GM12878 (cell line): ENCODE results near the gene SGCD. TPM values are rescaled to one million over a fixed set of nuclear protein-coding genes. Genes with fewer than 3 reads are reported as not detected.

ENCODE experiments used
- ATAC-seq: fragments of 200-7000 bp; cut with Tn5 transposase; 3 replicates; pipeline ENCODE4 v1.9.1; 2020; ENCODE audit warnings: mild to moderate bottlenecking, moderate library complexity
- BruUV-seq: library from RNA; stranded (reverse); fragments of 400-500 nt; replicated peaks from 2 replicates; lab custom pipeline; 2021; lab: Mats Ljungman, UMichigan
- CTCF ChIA-PET: fragments of 300-600 bp; sonication (Branson Sonifier 250); formaldehyde crosslinking; extraction: SDS; loops from one replicate; lab custom pipeline; 2021; ENCODE audit warnings: inconsistent platforms; lab: Yijun Ruan, JAX
- POLR2A ChIA-PET: fragments of 350-600 bp; formaldehyde crosslinking; extraction: SDS; loops from one replicate; lab custom pipeline; 2021; ENCODE audit warnings: inconsistent platforms; lab: Charles Lee
- RAD21 ChIA-PET: fragments of 300-600 bp; sonication (Branson Sonifier 250); formaldehyde crosslinking; loops from one replicate; lab custom pipeline; 2023; ENCODE audit warnings: antibody characterized with exemption; ENCODE audit not compliant: unreplicated experiment; lab: Charles Lee
- SMC1A ChIA-PET: fragments of 300-600 bp; sonication (Branson Sonifier 250); formaldehyde crosslinking; loops from one replicate; lab custom pipeline; 2023; ENCODE audit not compliant: unreplicated experiment, uncharacterized antibody; lab: Charles Lee
- DNase-seq: peaks from one replicate; pipeline ENCODE4 v3.0.0-alpha.2; 2011; ENCODE audit warnings: low read depth, low spot score
- FAIRE-seq: peaks from 3 replicates; lab custom pipeline; 2011; peaks lifted over from hg19 to GRCh38; lab: Jason Lieb, UNC
- H2AFZ ChIP-seq: 2 replicates; pipeline ENCODE4 v1.6.0; 2011; ENCODE audit warnings: low read depth, low read length, control low read depth; ENCODE audit not compliant: control insufficient read depth
- H3K27ac ChIP-seq: 2 replicates; pipeline ENCODE4 v1.5.1; 2011; ENCODE audit warnings: control low read depth; ENCODE audit not compliant: control insufficient read depth, insufficient read depth
- H3K27me3 ChIP-seq, 2 experiments: replicated peaks in 1 of 2; 2 replicates each; pipeline versions ENCODE4 v1.6.0 to v1.6.1; 2011; ENCODE audit warnings: low read length in 1 of 2; ENCODE audit not compliant: control insufficient read depth in 2 of 2, insufficient read depth in 2 of 2
- H3K36me3 ChIP-seq, 2 experiments: 2 replicates each; pipeline ENCODE4 v1.5.1; 2011; ENCODE audit warnings: low read length in 1 of 2; ENCODE audit not compliant: control insufficient read depth in 2 of 2, insufficient read depth in 2 of 2
- H3K4me1 ChIP-seq: 2 replicates; pipeline ENCODE4 v1.6.1; 2011; ENCODE audit warnings: mild to moderate bottlenecking, low read length, moderate library complexity, mixed read lengths; ENCODE audit not compliant: control insufficient read depth, insufficient read depth
- H3K4me2 ChIP-seq: 2 replicates; pipeline ENCODE4 v1.6.0; 2011; ENCODE audit warnings: control low read depth; ENCODE audit not compliant: control insufficient read depth, insufficient read depth
- H3K4me3 ChIP-seq: fragments of 200-600 bp; sonication (generic); 2 replicates; pipeline ENCODE4 v1.5.1; 2016
- H3K79me2 ChIP-seq: 2 replicates; pipeline ENCODE4 v1.6.0; 2011; ENCODE audit warnings: low read length; ENCODE audit not compliant: control insufficient read depth, insufficient read depth
- H3K9ac ChIP-seq: 2 replicates; pipeline ENCODE4 v1.8.0; 2011; ENCODE audit warnings: low read length, control low read depth, mixed read lengths; ENCODE audit not compliant: control insufficient read depth, insufficient read depth
- H3K9me3 ChIP-seq: replicated peaks from 3 replicates; pipeline ENCODE4 v1.5.1; 2011; ENCODE audit warnings: mild to moderate bottlenecking, low read length; ENCODE audit not compliant: control insufficient read depth, insufficient read depth
- H4K20me1 ChIP-seq: 2 replicates; pipeline ENCODE4 v1.6.0; 2011; ENCODE audit not compliant: control insufficient read depth, insufficient read depth
- CREB1 ChIP-seq: IDR thresholded peaks from 2 replicates; pipeline ENCODE4 v1.6.1; 2012; ENCODE audit warnings: low read depth, mild to moderate bottlenecking, inconsistent platforms
- FOXK2 ChIP-seq: fragments of 450-650 bp; IDR thresholded peaks from 2 replicates; pipeline ENCODE4 v1.6.1; 2017; ENCODE audit warnings: mild to moderate bottlenecking, moderate library complexity
- FOXM1 ChIP-seq: IDR thresholded peaks from 2 replicates; pipeline ENCODE4 v1.6.1; 2012; ENCODE audit warnings: low read depth, mild to moderate bottlenecking, inconsistent platforms, low read length, moderate library complexity
- LARP7 ChIP-seq: fragments of 450-650 bp; IDR thresholded peaks from 2 replicates; pipeline ENCODE4 v1.6.1; 2017; ENCODE audit warnings: mild to moderate bottlenecking
- MEF2B ChIP-seq: fragments of 450-650 bp; IDR thresholded peaks from 2 replicates; pipeline ENCODE4 v1.6.1; 2018; ENCODE audit warnings: mild to moderate bottlenecking, moderate library complexity; ENCODE audit not compliant: partially characterized antibody, poor library complexity, severe bottlenecking
- MYC ChIP-seq: IDR thresholded peaks from 2 replicates; pipeline ENCODE4 v1.6.1; 2011; ENCODE audit warnings: mild to moderate bottlenecking, low read length, moderate library complexity, inconsistent platforms; ENCODE audit not compliant: insufficient read depth, insufficient replicate concordance, insufficient read length, severe bottlenecking
- PAX5 ChIP-seq: IDR thresholded peaks from 2 replicates; pipeline ENCODE4 v1.6.1; 2011; ENCODE audit warnings: low read depth, low read length, borderline replicate concordance
- RAD21 ChIP-seq: IDR thresholded peaks from 2 replicates; pipeline ENCODE4 v1.6.1; 2011; ENCODE audit warnings: mild to moderate bottlenecking, low read depth, low read length, moderate library complexity; ENCODE audit not compliant: insufficient read depth
- STAT1 ChIP-seq: fragments of 450-650 bp; conservative IDR thresholded peaks from 2 replicates; pipeline ENCODE4 v1.6.1; 2014; ENCODE audit warnings: antibody characterized with exemption, mild to moderate bottlenecking
- WRNIP1 ChIP-seq: IDR thresholded peaks from 2 replicates; pipeline ENCODE4 v1.6.1; 2011; ENCODE audit warnings: low read depth, low read length, improper control_type of control experiment, borderline replicate concordance
- ZBTB11 ChIP-seq: fragments of 450-650 bp; formaldehyde crosslinking; IDR thresholded peaks from 2 replicates; pipeline ENCODE4 v1.5.0; 2022; ENCODE audit warnings: mild to moderate bottlenecking, missing genetic modification characterization
- ZNF207 ChIP-seq: fragments of 450-650 bp; IDR thresholded peaks from 2 replicates; pipeline ENCODE4 v1.6.1; 2014; ENCODE audit warnings: antibody characterized with exemption, mild to moderate bottlenecking, borderline replicate concordance
- ZNF274 ChIP-seq: IDR thresholded peaks from one replicate; pipeline ENCODE4 v1.8.0; 2011; ENCODE audit not compliant: insufficient read length, insufficient read depth
- ZZZ3 ChIP-seq: IDR thresholded peaks from 2 replicates; pipeline ENCODE4 v1.6.1; 2011; ENCODE audit warnings: low read depth; ENCODE audit not compliant: control insufficient read depth, insufficient read length
- WGBS: methylation state at CpG from one replicate; pipeline ENCODE4 v1.1.6; 2016; ENCODE audit warnings: low lambda C conversion rate; ENCODE audit not compliant: insufficient replicate concordance, insufficient coverage; ENCODE audit errors: missing lambda C conversion rate; 5-methylcytosine and 5-hydroxymethylcytosine counted together
- in situ Hi-C: fragments of 300-500 bp; cut with MboI; formaldehyde crosslinking; loops from 9 replicates; pipeline ENCODE4 v1.14.3; 2018; ENCODE audit warnings: mixed read lengths
- intact Hi-C: fragments of 100-400 bp; cut with micrococcal nuclease; formaldehyde crosslinking; loops from one replicate; pipeline ENCODE4 v1.14.2; 2022; ENCODE audit not compliant: unreplicated experiment
- polyA plus RNA-seq, 11 experiments: library from polyadenylated mRNA; depleted of rRNA in 4 of 11; unstranded in 6 of 11; stranded (reverse) in 5 of 11; fragments of >200 nt; fragmentation: Nextera tagmentation in 4 of 11; fragmentation: Illumina TruSeq in 1 of 11; extraction: Ambion mirVana in 4 of 11; extraction: Trizol in 1 of 11; gene quantifications; 1 replicate in 1 of 11; 2 replicates in 10 of 11; pipeline versions ENCODE4 v1.2.1 to v1.2.3, GENCODE V29; 2011 to 2016; ENCODE audit warnings: inconsistent platforms in 2 of 11, missing spikeins in 2 of 11, low read depth in 1 of 11
- total RNA-seq, 4 experiments: library from RNA; depleted of rRNA in 3 of 4; stranded (reverse); fragments of >200 nt in 3 of 4; fragmentation: Illumina TruSeq in 1 of 4; extraction: Trizol in 1 of 4; gene quantifications; 2 replicates each; pipeline versions ENCODE4 v1.2.1 to v1.2.3, GENCODE V29; 2013 to 2021
- TF ChIP-seq, protein P1 (sequence below): IDR thresholded peaks from 2 replicates; pipeline ENCODE4 v1.6.1; 2012; ENCODE audit warnings: low read depth, low read length, improper control_type of control experiment

The SGCD gene
- total and polyA plus RNA-seq, 10 of the 15 experiments (the other 5 are each of a cell fraction or from before 2014, with no cell fraction given) = 0.06 TPM; not detected in 9

DNA sequence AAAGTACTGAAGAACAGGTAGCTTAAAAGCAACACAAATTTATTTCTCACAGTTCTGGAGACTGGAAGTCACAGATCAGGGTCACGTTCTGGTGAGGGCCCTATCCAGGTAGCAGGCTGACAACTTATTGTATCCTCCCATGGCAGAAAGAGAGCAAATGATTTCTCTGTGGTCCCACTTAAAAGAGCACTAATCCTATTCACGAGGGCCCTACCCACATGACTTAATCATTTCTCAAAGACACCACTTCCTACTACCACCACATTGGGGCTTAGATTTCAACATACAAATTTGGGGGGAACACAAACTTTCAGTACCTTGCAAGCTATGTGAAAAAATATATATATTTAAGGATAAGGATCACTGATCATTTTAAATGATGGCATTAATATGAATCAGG lies 447.3 kb downstream of the SGCD start (continued):
- no peak for TF ChIP-seq ZBTB11
- no peak for TF ChIP-seq ZNF207
- TF ChIP-seq CREB1 = no peak
- TF ChIP-seq STAT1 = no peak

GRCh38 chr5:156778139-156778706 lies 451.3 kb downstream of the SGCD start:
- H3K9ac ChIP-seq = no peak overlapping the region
- H3K4me1 ChIP-seq = no peaks in the 10 kb centered on the region
- no peaks in the 10 kb centered on the region for H3K36me3 ChIP-seq
- POLR2A ChIA-PET = no interaction called here
- RAD21 ChIA-PET = no interaction called here
- no peak for TF ChIP-seq ZZZ3
- TF ChIP-seq FOXK2 = no peak
- TF ChIP-seq LARP7 = no peak
- TF ChIP-seq WRNIP1 = no peak
- TF ChIP-seq MYC = no peak
- TF ChIP-seq ZNF274 = no peak
- no peak for TF ChIP-seq FOXM1
- TF ChIP-seq RAD21 = no peak
- TF ChIP-seq, protein P1, sequence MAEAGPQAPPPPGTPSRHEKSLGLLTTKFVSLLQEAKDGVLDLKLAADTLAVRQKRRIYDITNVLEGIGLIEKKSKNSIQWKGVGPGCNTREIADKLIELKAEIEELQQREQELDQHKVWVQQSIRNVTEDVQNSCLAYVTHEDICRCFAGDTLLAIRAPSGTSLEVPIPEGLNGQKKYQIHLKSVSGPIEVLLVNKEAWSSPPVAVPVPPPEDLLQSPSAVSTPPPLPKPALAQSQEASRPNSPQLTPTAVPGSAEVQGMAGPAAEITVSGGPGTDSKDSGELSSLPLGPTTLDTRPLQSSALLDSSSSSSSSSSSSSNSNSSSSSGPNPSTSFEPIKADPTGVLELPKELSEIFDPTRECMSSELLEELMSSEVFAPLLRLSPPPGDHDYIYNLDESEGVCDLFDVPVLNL = no peak
- no peak for TF ChIP-seq MEF2B
- TF ChIP-seq PAX5 = no peak
- no peak overlapping the region for H2AFZ ChIP-seq
- H3K27ac ChIP-seq = no peak overlapping the region
- SMC1A ChIA-PET = no interaction called here
- CTCF ChIA-PET = interaction anchor here (0.6 kb wide), 1 partner anchor 1092 kb away, joined by 3 read pairs; no protein-coding TSS in a partner anchor
- no peak overlapping the region for H3K4me2 ChIP-seq
- no peaks in the 10 kb centered on the region for H3K79me2 ChIP-seq
- WGBS = 83% methylated on average over 1 of the region's 1 CpG
- in situ Hi-C loops = no loop called here
- intact Hi-C loops = no loop called here
- no peak for DNase-seq
- no peak overlapping the region for H3K4me3 ChIP-seq
- no TSS peak for BruUV-seq
- peak; percentile 33; the same call in 2 of the 3 replicates for ATAC-seq
- H3K27me3 ChIP-seq = no peaks in the 10 kb centered on the region
- no peak for FAIRE-seq
- no peaks in the 10 kb centered on the region for H4K20me1 ChIP-seq
- no peaks in the 10 kb centered on the region for H3K9me3 ChIP-seq
